Measurements from ENCODE around the gene GAS2L2. TPM values are rescaled to one million over a fixed set of nuclear protein-coding genes. Genes with fewer than 3 reads are reported as not detected.

The GAS2L2 gene
- total RNA-seq, 2 donors from 2014 or later = not detected

- Histone ChIP-seq H3K9me3 (no peaks in the 10 kb centered on the region), H3K27ac (no peak overlapping the region), H3K27me3 (replicated peaks; ENCODE audit: insufficient read depth) (no peaks in the 10 kb centered on the region), H3K4me1 (replicated peaks) (peaks cover 10% of the 10 kb centered on the region), H3K36me3 (no peaks in the 10 kb centered on the region), H3K4me3 (no peak overlapping the region)
- TF ChIP-seq CTCF (IDR thresholded peaks at IDR 0.05) = no peak
- no peak for TF ChIP-seq POLR2A (IDR thresholded peaks at IDR 0.05)
- TF ChIP-seq POLR2AphosphoS5 (IDR thresholded peaks at IDR 0.05) = no peak
- intact Hi-C loops (cut with DNase I) = no loop called here
- no peak for DNase-seq (ENCODE audit: low spot score)
- WGBS = 81% methylated on average over 2 of the region's 2 CpGs
Measured at GRCh38 chr17:35784895-35785294, 31.9 kb upstream of the GAS2L2 start.

- 58% methylated on average over 3 of the region's 3 CpGs for WGBS
- H3K4me3 ChIP-seq = no peak overlapping the region
- peaks cover 10% of the 10 kb centered on the region for H3K4me1 ChIP-seq (replicated peaks)
- no peak for DNase-seq (ENCODE audit: low spot score)
- TF ChIP-seq POLR2A (IDR thresholded peaks at IDR 0.05) = no peak
- TF ChIP-seq CTCF (IDR thresholded peaks at IDR 0.05) = no peak
- no peak for TF ChIP-seq POLR2AphosphoS5 (IDR thresholded peaks at IDR 0.05)
- intact Hi-C loops (cut with DNase I) = no loop called here
- no peaks in the 10 kb centered on the region for H3K27me3 ChIP-seq (replicated peaks; ENCODE audit: insufficient read depth)
- H3K36me3 ChIP-seq = no peaks in the 10 kb centered on the region
- no peak overlapping the region for H3K27ac ChIP-seq
- H3K9me3 ChIP-seq = no peaks in the 10 kb centered on the region
Measured at GRCh38 chr17:35780950-35781349, 27.9 kb upstream of the GAS2L2 start.

- H3K4me1 ChIP-seq (replicated peaks) = peaks cover 7% of the 10 kb centered on the region
- H3K27ac ChIP-seq = no peak overlapping the region
- H3K9me3 ChIP-seq = no peaks in the 10 kb centered on the region
- DNase-seq (ENCODE audit: low spot score) = no peak
- WGBS = 88% methylated on average over 16 of the region's 16 CpGs
- no peaks in the 10 kb centered on the region for H3K36me3 ChIP-seq
- TF ChIP-seq POLR2AphosphoS5 (IDR thresholded peaks at IDR 0.05) (no peak), POLR2A (IDR thresholded peaks at IDR 0.05) (no peak), CTCF (IDR thresholded peaks at IDR 0.05) (no peak)
- H3K4me3 ChIP-seq = no peak overlapping the region
- no peaks in the 10 kb centered on the region for H3K27me3 ChIP-seq (replicated peaks; ENCODE audit: insufficient read depth)
- intact Hi-C loops (cut with DNase I) = no loop called here
Measured at GRCh38 chr17:35778641-35779196, 25.7 kb upstream of the GAS2L2 start.

GRCh38 chr17:35775583-35775982 lies 22.5 kb upstream of the GAS2L2 start:
- Histone ChIP-seq H3K36me3 (no peaks in the 10 kb centered on the region), H3K27me3 (replicated peaks; ENCODE audit: insufficient read depth) (no peaks in the 10 kb centered on the region), H3K27ac (no peak overlapping the region), H3K9me3 (no peaks in the 10 kb centered on the region), H3K4me3 (no peak overlapping the region), H3K4me1 (replicated peaks) (no peaks in the 10 kb centered on the region)
- intact Hi-C loops (cut with DNase I) = no loop called here
- no peak for TF ChIP-seq CTCF (IDR thresholded peaks at IDR 0.05)
- no peak for TF ChIP-seq POLR2AphosphoS5 (IDR thresholded peaks at IDR 0.05)
- TF ChIP-seq POLR2A (IDR thresholded peaks at IDR 0.05) = no peak
- WGBS = 74% methylated on average over 6 of the region's 6 CpGs
- no peak for DNase-seq (ENCODE audit: low spot score)

GRCh38 chr17:35775039-35775438 lies 22.0 kb upstream of the GAS2L2 start:
- H3K27ac ChIP-seq = peak overlapping the region; percentile 19 to 56
- intact Hi-C loops (cut with DNase I) = no loop called here
- 64% methylated on average over 5 of the region's 5 CpGs for WGBS
- DNase-seq (ENCODE audit: low spot score) = no peak
- H3K27me3 ChIP-seq (replicated peaks; ENCODE audit: insufficient read depth) = no peaks in the 10 kb centered on the region
- no peaks in the 10 kb centered on the region for H3K9me3 ChIP-seq
- no peak for TF ChIP-seq CTCF (IDR thresholded peaks at IDR 0.05)
- no peak for TF ChIP-seq POLR2A (IDR thresholded peaks at IDR 0.05)
- TF ChIP-seq POLR2AphosphoS5 (IDR thresholded peaks at IDR 0.05) = no peak
- no peaks in the 10 kb centered on the region for H3K36me3 ChIP-seq
- H3K4me3 ChIP-seq = no peak overlapping the region
- H3K4me1 ChIP-seq (replicated peaks) = no peaks in the 10 kb centered on the region

Measured in prostate gland (tissue), 2 donors.